HG03342 (cell line): ENCODE measurements around the gene CYTIP.
"Not testable (repeated sequence)": the region's sequence is repeated elsewhere in the genome, so short reads cannot be mapped to it uniquely, and the experiment has no call there.

ENCODE experiments used
- ATAC-seq: cut with Tn5 transposase; IDR thresholded peaks from one replicate; pipeline ENCODE4 v1.9.1; 2021; ENCODE audit warnings: mild to moderate bottlenecking, moderate library complexity; ENCODE audit not compliant: unreplicated experiment

The CYTIP gene

GRCh38 chr2:157427003-157427921 lies 16.6 kb downstream of the CYTIP start:
- no peak for ATAC-seq

GRCh38 chr2:157426477-157426994 lies 17.4 kb downstream of the CYTIP start:
- no peak for ATAC-seq

DNA sequence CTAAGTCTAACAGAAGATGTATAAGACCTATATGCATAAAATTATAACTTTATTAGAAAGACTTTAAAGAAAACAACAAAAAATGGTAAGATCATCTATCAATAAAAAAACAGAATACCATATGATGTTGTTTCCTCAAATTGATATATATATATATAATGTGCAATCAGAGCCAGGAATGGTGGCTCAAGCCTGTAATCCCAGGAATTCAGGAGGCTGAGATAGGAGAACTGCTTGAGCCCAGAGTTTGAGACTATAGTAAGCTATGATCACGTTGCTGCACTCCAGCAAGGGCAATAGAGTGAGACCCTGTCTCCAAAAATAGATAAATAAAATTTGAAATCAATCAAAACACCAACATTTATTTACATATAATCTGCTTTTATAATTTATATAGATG lies 19.5 kb downstream of the CYTIP start:
- no peak for ATAC-seq

DNA sequence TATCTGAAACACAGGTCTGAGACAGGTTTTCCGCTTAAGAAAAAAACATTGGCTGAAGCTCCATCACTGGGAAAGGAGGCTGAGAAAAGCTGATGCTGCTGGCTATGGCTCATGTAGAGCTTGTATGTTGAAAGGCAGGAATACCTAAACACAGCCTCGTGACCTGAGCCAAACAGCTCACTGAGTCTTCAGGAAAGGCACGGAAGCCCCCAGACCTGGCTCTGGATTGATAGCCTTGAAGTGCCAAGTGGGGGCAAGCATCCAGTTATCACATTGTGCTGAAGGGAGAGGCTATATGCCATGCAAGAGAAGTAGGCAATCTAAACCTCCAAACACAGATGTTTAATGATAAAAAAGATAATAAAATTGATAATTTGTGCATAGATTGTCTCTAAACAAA lies 21.9 kb downstream of the CYTIP start:
- ATAC-seq = no peak

GRCh38 chr2:157421331-157421944 lies 22.5 kb downstream of the CYTIP start:
- no peak for ATAC-seq

DNA sequence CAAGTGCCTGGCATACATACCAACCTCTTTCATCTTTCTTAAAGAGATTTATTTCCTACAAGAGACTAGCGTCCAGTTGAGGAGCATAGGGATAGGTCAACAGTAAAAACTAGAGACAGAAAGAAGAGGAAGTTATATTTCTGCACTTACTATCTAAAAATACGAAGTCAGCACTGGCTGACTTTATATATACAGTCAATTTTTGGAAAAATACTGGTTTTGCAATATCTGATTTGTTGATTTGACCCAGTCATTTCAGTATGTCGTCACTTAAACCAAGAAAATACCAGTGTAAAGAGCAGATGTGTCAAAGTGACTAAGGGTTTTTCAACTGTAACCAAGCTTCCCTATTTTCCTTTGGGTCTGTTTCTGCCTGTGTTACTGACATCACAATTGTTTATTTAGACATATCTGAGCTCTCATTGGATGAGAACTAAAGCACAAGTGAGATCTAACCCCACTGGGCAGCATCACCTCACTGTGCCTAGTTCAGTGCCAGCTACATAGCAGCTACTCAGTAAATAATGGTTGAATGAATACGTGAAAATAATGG lies 23.0 kb downstream of the CYTIP start:
- peak; percentile 65 for ATAC-seq

DNA sequence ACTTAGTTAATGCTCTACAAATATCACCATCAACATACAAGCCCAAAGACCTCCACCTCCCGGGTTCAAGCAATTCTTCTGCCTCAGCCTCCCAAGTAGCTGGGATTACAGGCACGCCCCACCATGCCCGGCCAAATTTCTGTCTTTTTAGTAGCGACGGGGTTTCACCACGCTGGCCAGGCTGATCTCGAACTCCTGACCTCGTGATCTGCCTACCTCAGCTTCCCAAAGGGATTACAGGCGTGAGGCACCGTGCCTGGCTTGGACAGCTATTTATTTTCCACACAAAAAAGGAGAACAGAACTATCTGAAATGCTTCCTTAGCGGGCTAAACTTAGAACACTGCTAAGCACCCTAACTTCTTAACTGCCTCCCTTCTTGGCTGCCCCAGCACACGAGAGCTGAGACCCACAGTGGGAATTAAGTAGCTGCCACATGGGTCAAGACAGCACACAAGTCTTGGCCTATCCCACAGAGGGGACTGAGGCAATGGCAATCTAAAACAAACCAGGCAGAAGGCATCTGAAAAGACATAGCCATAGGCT lies 24.8 kb downstream of the CYTIP start:
- ATAC-seq = no peak

GRCh38 chr2:157418239-157418641 lies 25.6 kb downstream of the CYTIP start:
- no peak for ATAC-seq

- no peak for ATAC-seq
These were observed 28.2 kb downstream of the CYTIP start for GRCh38 chr2:157415591-157416101.

GRCh38 chr2:157414050-157414449 lies 29.8 kb downstream of the CYTIP start:
- peak; percentile 31 for ATAC-seq

- peak; percentile 80 for ATAC-seq
These were observed 30.4 kb downstream of the CYTIP start for GRCh38 chr2:157413326-157414035.

DNA sequence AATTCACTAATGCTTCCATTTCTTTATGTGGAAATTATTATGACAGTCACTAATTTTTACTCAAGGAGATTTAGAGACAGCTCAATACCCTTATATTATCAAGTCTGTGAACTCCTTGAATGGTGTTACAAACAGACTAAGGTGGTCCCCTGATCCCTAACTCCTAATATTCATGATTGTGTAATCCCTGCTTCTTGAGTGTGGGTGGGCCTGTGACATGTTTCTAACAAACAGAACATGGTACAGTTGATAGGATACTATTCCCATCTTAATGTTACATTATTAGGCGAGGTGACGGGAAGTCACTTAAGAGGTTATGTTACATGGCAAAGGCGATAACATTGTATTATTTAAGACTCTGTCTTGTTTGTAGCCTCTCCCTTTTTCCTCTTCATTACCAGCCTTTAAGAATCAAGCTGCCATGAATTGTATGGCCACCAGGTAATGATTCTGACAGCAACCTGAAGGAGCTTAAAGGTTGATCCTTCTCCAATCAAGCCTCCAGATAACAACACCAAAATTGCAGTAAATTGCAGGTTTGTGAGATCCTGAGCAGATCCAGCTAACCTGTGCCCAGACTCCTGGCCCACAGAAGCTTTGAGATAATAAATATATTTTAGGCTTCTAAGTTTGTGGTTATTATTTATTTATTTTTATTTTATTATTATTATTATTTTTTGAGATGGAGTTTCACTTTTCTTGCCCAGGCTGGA lies 32.1 kb downstream of the CYTIP start:
- no peak for ATAC-seq

GRCh38 chr2:157405398-157405797 lies 38.5 kb downstream of the CYTIP start:
- not testable (repeated sequence) for ATAC-seq

DNA sequence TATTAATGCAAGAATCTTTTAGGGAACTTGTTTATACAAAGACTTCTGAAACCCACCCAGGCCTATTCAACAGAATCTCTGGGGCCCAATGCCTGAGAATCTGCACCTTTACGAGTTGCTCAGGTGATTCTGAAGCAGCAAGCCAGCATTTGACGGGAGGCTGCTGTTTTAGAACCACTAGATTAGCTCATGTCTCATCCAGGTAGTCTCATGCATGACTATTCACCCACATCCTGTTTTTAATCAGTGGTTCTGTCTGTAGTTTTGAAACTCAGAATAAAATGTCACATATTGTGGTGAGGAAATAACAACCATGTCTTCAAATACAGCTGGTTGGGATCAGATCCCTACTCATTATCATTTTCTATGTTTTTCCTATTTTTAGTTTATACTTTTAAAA lies 39.5 kb downstream of the CYTIP start:
- peak; percentile 98 for ATAC-seq

- not testable (repeated sequence) for ATAC-seq
These were observed 40.9 kb downstream of the CYTIP start for GRCh38 chr2:157402801-157403485.

GRCh38 chr2:157395811-157396210 lies 48.1 kb downstream of the CYTIP start:
- no peak for ATAC-seq

DNA sequence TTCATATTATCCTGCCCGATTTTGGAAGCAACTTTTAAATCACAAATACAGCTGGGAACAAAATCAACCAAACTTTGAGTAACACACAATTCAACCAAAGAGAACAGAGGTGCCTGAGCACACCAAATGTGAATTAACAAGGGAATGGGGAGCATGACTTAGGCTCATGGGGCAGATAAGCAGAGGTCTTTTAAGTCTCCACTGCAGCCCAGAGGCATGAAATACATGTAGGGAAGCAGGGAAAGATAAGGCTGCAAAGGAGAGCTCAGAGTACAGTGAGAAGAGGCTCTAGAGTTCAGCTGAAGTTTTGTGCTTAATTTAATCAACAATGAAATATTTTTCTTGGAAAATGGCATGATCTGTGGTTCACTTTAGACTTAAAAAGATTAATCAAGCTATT lies 49.0 kb downstream of the CYTIP start:
- ATAC-seq = no peak

DNA sequence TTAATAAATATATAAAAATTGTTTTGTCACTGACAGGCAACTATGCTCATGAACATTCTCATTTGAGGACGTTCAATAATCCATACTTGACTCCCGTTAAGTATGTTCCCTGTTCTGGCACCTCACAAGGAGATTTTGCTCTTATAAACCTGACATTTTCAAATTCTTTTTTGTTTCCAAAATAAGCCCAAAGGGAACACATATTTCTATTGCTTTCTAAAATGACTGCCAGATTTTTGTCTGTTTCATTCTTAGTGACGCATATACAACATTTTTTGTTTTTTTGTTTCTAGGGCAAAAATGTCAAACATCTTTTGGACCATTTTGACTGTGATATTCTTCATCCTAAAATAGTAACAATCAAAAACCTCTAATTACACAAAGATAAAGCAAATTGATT lies 50.5 kb downstream of the CYTIP start:
- no peak for ATAC-seq

GRCh38 chr2:157388827-157389226 lies 55.1 kb downstream of the CYTIP start:
- ATAC-seq = no peak
